Measurements from ENCODE around the gene MLEC.

Gene MLEC

DNA sequence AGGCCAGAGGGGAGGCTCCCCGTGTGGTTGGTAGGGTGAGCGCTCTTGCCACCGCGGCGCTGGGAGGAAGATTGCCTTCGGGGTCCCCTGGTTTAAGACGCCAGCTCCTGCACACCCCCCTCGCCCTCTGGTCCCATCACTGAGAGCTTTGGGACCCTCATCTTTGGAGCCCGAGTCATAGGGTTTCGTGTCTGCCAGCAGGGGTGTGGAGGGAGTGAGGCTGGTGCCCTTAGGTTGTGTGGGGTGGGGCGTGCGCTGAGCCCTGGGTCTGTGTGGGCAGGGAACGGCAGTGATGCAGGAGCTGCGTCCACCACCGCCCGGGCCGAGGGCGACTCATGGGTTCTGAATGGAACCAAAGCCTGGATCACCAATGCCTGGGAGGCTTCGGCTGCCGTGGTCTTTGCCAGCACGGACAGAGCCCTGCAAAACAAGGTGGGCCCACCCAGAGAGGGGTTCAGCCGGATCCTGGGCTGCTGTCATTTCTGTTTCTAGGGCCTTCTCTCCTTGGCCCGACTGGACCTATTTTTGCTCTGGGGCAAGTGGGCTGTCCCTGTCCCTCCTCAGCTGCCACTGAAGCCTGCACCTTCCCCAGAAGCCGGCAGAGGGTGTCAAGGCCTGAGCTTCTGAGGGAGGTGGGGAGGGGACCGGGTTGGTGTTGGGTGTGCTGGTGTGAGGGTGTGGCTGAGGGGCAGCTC is 50.8 kb downstream of the MLEC start:
- TF ChIP-seq, protein P1, sequence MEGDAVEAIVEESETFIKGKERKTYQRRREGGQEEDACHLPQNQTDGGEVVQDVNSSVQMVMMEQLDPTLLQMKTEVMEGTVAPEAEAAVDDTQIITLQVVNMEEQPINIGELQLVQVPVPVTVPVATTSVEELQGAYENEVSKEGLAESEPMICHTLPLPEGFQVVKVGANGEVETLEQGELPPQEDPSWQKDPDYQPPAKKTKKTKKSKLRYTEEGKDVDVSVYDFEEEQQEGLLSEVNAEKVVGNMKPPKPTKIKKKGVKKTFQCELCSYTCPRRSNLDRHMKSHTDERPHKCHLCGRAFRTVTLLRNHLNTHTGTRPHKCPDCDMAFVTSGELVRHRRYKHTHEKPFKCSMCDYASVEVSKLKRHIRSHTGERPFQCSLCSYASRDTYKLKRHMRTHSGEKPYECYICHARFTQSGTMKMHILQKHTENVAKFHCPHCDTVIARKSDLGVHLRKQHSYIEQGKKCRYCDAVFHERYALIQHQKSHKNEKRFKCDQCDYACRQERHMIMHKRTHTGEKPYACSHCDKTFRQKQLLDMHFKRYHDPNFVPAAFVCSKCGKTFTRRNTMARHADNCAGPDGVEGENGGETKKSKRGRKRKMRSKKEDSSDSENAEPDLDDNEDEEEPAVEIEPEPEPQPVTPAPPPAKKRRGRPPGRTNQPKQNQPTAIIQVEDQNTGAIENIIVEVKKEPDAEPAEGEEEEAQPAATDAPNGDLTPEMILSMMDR (IDR thresholded peaks at IDR 0.05; ENCODE audit: poor library complexity, severe bottlenecking), result no peak
- no peak for ATAC-seq (ENCODE audit: low read depth)
- no peaks in the 10 kb centered on the region for H3K9me3 ChIP-seq (ENCODE audit: severe bottlenecking)

DNA sequence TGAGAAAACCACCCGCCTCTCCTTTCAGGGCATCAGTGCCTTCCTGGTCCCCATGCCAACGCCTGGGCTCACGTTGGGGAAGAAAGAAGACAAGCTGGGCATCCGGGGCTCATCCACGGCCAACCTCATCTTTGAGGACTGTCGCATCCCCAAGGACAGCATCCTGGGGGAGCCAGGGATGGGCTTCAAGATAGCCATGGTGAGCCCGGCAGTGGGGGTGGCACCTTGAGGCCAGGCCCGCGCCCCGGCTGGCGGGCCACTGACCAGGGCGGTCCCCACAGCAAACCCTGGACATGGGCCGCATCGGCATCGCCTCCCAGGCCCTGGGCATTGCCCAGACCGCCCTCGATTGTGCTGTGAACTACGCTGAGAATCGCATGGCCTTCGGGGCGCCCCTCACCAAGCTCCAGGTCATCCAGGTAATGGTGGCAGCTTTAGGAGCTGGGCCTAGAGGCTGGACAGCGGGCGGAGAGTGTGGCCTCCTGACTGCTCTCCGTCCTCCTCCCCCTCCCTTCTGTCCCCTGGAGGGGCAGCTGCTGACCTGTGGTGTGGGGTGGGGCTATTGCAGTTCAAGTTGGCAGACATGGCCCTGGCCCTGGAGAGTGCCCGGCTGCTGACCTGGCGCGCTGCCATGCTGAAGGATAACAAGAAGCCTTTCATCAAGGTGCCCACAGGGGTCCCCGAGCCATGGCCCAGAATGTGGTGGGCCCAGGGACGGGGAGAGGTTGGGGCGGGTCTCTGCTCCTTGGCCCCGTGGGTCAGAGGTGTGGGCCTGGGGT is 51.5 kb downstream of the MLEC start:
- DNase-seq (ENCODE audit: low spot score), result no peak

More for the DNA sequence above, 50.8 kb downstream of the MLEC start:
- H3K36me3 ChIP-seq (ENCODE audit: low read depth), result no peaks in the 10 kb centered on the region
- H3K27me3 ChIP-seq (ENCODE audit: insufficient read depth, poor library complexity, severe bottlenecking), result no peaks in the 10 kb centered on the region
- H3K4me3 ChIP-seq (ENCODE audit: severe bottlenecking), result no peak overlapping the region
- H3K4me1 ChIP-seq (ENCODE audit: insufficient read depth, poor library complexity, severe bottlenecking), result no peaks in the 10 kb centered on the region
- no peak for DNase-seq (ENCODE audit: low spot score)
- H3K27ac ChIP-seq (ENCODE audit: poor library complexity, severe bottlenecking), result no peak overlapping the region

DNA sequence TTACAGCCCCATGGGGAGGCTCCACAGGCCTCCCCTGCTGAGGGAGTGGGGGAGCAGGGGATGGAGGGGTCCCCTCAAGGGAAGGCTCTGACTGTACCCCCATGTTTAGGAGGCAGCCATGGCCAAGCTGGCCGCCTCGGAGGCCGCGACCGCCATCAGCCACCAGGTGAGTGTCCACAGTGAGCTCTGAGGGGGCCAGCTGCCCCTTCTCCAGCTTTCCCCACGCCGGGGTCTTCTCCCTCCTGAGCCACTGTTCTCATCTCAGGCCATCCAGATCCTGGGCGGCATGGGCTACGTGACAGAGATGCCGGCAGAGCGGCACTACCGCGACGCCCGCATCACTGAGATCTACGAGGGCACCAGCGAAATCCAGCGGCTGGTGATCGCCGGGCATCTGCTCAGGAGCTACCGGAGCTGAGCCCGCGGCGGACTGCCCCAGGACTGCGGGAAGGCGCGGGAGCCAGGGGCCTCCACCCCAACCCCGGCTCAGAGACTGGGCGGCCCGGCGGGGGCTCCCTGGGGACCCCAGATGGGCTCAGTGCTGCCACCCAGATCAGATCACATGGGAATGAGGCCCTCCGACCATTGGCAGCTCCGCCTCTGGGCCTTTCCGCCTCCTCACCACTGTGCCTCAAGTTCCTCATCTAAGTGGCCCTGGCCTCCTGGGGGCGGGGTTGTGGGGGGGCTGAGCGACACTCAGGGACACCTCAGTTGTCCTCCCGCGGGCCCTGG is 52.2 kb downstream of the MLEC start:
- TF ChIP-seq, protein P1 (IDR thresholded peaks at IDR 0.05; ENCODE audit: poor library complexity, severe bottlenecking), result no peak
- DNase-seq (ENCODE audit: low spot score) (no peak), ATAC-seq (ENCODE audit: low read depth) (no peak)
- H3K9me3 ChIP-seq (ENCODE audit: severe bottlenecking), result no peaks in the 10 kb centered on the region
- no peak overlapping the region for H3K27ac ChIP-seq (ENCODE audit: poor library complexity, severe bottlenecking)
- H3K4me3 ChIP-seq (ENCODE audit: severe bottlenecking), result no peak overlapping the region
- H3K36me3 ChIP-seq (ENCODE audit: low read depth), result no peaks in the 10 kb centered on the region
- H3K27me3 ChIP-seq (ENCODE audit: insufficient read depth, poor library complexity, severe bottlenecking), result no peaks in the 10 kb centered on the region
- no peaks in the 10 kb centered on the region for H3K4me1 ChIP-seq (ENCODE audit: insufficient read depth, poor library complexity, severe bottlenecking)

More for the DNA sequence above, 51.5 kb downstream of the MLEC start:
- H3K36me3 ChIP-seq (ENCODE audit: low read depth), result no peaks in the 10 kb centered on the region
- ATAC-seq (ENCODE audit: low read depth), result no peak
- H3K4me1 ChIP-seq (ENCODE audit: insufficient read depth, poor library complexity, severe bottlenecking), result no peaks in the 10 kb centered on the region
- H3K9me3 ChIP-seq (ENCODE audit: severe bottlenecking), result no peaks in the 10 kb centered on the region
- no peak overlapping the region for H3K27ac ChIP-seq (ENCODE audit: poor library complexity, severe bottlenecking)
- no peak overlapping the region for H3K4me3 ChIP-seq (ENCODE audit: severe bottlenecking)
- TF ChIP-seq, protein P1 (IDR thresholded peaks at IDR 0.05; ENCODE audit: poor library complexity, severe bottlenecking), result no peak
- H3K27me3 ChIP-seq (ENCODE audit: insufficient read depth, poor library complexity, severe bottlenecking), result no peaks in the 10 kb centered on the region

DNA sequence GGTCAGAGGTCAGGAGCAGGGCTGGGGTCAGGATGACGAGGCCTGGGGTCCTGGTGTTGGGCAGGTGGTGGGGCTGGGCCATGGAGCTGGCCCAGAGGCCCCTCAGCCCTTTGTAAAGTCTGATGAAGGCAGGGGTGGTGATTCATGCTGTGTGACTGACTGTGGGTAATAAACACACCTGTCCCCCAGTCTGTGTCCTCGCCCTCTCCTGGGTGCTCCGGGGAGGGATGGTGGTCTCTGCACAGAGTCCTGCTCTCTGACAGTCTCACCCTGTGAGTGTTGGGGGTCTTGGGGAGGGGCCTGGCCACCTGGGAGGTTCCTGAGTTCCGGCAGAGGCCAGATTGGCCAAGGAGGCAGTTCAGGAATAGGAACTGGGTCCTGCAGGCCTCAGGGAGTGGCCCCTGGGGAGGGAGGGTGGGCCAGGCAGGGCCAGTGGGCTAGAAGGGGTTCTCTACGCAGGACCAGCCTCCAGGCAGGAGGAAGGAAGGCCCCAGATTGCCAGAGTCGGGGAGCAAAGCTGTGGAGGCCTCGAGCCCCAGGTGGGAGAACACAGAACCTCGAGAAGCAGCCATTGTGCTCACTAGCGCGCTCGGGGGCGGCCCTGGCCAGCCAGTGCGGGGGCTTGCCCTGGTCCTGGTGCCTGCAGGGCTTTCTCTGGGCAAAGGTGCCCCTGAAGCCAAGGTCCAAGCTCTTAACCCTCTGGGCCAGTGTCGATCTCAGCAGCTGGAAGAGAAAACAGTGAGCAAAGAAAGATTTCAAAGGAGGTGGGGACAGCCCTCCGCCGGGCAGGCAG is 53.1 kb downstream of the MLEC start:
- DNase-seq (ENCODE audit: low spot score), result no peak
- no peak overlapping the region for H3K4me3 ChIP-seq (ENCODE audit: severe bottlenecking)
- no peaks in the 10 kb centered on the region for H3K4me1 ChIP-seq (ENCODE audit: insufficient read depth, poor library complexity, severe bottlenecking)
- no peaks in the 10 kb centered on the region for H3K9me3 ChIP-seq (ENCODE audit: severe bottlenecking)
- no peaks in the 10 kb centered on the region for H3K36me3 ChIP-seq (ENCODE audit: low read depth)
- no peak overlapping the region for H3K27ac ChIP-seq (ENCODE audit: poor library complexity, severe bottlenecking)
- TF ChIP-seq, protein P1 (IDR thresholded peaks at IDR 0.05; ENCODE audit: poor library complexity, severe bottlenecking), result no peak
- ATAC-seq (ENCODE audit: low read depth), result no peak; the same call in 2 of the 3 replicates
- no peaks in the 10 kb centered on the region for H3K27me3 ChIP-seq (ENCODE audit: insufficient read depth, poor library complexity, severe bottlenecking)
